VCaP (cell line): ENCODE measurements around the gene TMEM187.

Source experiments
- H3K27ac ChIP-seq: fragments of 450-650 bp; 2 replicates; pipeline ENCODE4 v1.5.1; 2017
- TF ChIP-seq, protein P1 (sequence below): fragments of 450-650 bp; conservative IDR thresholded peaks from 2 replicates; pipeline ENCODE4 v1.5.1; 2017; ENCODE audit warnings: mild to moderate bottlenecking, moderate library complexity

TMEM187 gene

DNA sequence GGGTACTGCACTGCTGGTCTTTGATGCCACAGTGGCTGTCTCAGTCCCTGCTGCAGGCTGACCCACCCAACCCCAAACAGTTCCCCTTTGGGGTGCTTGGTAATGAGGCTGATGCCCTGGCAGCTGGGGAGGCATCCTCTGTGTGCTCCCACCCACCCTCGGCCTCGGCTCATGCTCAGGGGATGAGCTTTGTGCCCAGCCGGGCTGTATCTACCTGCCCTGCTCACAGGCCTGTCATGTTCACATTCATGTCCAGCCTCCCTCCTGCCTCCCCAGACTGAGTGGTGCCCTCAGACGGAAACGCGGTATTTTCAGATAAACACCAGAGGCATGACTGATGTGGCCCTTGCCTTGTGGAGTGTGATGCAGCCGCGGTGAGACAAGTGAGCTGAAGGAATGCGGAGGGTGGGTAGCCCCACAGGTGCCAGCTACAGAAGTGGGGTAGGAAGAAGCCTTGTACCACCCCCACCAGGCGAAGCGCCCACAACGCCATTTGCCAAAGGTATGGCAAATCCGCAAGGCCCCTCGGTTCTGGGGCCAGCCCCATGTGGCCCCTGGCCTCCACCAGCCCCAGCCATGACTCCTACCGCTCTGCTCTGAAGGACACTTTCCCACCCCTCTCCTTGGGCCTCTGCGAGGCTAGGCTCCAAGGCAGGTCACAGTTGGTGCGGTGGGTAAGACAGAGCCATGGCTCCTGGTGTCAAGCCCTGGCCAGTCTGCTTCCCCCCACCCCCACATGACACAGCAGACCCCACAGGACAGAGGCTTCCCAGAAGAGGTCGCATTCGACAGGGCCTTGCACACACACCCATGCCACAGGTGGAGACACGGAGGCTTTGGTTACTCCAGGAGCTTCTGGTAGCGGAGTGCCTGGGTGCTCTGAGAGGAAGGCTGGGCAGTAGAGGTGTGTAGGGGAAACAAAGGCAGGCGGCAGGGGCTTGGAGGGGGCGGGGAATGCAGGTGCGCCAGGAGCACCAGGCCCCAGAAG, 26.3 kb upstream of the TMEM187 start:
- TF ChIP-seq, protein P1, sequence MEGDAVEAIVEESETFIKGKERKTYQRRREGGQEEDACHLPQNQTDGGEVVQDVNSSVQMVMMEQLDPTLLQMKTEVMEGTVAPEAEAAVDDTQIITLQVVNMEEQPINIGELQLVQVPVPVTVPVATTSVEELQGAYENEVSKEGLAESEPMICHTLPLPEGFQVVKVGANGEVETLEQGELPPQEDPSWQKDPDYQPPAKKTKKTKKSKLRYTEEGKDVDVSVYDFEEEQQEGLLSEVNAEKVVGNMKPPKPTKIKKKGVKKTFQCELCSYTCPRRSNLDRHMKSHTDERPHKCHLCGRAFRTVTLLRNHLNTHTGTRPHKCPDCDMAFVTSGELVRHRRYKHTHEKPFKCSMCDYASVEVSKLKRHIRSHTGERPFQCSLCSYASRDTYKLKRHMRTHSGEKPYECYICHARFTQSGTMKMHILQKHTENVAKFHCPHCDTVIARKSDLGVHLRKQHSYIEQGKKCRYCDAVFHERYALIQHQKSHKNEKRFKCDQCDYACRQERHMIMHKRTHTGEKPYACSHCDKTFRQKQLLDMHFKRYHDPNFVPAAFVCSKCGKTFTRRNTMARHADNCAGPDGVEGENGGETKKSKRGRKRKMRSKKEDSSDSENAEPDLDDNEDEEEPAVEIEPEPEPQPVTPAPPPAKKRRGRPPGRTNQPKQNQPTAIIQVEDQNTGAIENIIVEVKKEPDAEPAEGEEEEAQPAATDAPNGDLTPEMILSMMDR = no peak
- no peak overlapping the region for H3K27ac ChIP-seq

DNA sequence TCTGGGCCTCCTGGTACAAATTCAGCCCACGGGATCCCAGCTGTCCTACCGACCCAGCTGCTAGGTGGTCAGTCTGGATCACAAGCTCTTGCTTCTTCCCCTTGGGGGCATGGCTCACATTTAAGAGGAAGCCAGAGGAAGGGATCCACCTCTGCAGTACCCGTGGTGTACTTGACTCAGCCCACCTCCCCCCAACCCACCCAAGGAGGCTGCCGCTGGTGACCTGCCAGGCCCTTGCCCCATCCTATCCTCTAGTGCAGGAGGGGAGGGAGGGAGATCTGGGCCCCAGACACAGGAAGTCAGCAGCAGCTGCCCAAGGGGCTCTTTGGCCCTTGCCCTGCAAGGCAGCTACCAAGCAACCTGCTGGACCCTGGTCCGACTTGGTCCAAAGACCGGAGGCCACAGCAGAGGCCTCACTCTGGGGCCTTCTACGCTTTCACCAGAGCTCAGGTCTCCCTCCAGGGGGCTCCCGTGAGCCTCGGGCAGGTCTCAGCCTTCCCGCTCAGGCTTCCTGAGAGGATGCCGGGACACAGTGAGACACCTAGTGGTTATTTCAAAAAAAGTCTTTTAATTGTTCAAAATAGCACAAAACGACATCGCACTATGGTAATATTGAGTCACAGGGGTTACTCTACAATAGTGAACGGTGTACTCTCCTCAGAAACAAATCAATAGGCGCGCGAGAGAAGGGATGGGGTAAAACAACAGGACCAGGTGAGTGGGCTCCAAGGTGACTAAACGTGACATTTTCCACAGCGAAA, 25.4 kb upstream of the TMEM187 start:
- no peak overlapping the region for H3K27ac ChIP-seq
- TF ChIP-seq, protein P1 = peak; percentile 93

DNA sequence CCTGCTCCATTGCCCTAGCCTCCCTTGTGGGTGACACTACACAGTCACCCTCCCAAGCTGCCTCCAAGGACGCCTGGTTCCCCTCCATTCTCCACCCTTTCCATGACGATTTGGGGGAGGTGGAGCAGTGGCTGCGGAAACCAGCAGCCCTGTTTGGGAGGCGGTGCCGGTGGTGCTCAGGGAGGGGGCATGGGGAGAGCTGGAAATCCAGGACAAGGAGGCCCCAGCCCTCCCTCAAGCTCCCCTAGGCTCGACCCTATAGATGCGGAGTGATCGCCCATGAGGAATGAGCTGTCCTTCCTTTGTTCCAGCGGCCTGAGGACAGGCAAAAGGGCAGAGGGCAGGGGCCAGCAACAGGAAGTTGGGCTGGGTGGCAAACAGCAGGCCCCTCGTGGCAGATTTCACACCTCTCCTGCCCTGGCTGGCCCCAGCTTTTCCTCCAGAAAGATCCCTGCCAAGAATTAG, 24.5 kb upstream of the TMEM187 start:
- H3K27ac ChIP-seq = no peak overlapping the region
- TF ChIP-seq, protein P1 = no peak

DNA sequence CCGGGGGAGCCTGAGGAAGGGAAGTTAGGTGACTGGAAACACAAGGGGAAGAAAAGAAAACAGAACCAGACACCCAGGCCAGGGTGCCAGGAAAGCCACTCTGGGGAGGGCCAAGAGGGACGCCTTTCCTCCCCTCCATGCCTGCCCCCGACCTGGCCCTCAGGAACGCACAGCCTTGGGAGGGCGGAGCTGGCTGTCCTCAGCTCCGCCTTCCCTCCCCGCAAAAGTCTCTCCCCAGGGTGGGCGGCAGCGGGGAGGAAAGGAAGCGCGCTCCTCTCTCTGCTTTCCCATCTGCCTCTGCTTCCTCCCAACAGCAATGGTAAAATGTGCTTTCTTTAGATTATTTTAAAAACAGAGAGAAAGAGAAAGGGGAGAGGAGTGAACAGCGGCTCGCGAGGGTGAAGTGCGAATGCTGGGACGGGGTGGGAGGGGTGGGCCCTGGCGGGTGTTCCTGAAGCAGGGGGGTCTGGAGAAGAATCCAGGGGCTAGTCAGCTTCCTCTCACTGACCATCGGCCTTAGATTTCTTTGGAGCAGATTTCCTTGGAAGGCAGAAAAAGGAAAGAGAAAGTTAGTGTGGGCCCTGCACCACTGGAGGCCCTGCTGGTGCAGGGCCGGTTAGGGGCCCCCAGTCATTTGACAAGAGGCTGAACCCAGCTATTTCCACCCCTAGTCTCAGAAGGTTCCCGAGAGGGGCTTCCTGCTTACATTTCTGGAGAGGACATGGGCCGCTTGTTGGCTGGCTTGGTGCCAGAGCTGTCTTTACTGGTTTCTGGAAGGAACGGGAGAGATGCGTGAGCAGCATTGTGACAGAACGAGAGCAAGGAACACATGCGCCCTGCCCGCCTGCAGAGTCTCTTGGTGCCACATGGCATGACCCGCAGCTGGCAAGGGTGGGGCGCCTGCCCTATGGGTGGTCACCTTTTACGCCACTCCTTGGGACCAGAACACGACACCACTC, 23.4 kb upstream of the TMEM187 start:
- H3K27ac ChIP-seq = no peak overlapping the region
- TF ChIP-seq, protein P1 = no peak

DNA sequence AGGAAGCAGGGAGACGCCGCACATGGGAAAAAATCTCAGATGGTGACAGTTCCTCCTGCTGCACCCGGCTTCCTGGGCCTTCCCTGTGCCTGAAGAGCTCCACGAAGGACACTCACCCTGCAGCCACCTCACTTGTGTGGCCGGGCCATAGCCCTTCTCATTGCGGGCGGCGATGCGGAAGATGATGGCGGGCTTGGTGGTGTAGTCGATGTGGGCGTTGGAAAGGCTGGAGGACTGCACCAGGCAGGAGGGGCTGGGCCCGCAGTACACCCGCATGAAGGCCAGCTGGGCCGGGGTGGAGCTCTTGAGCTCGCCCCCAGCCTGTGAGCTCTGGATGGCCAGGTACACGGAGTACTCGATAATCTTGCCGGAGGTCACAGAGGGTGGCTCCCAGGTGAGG, 22.4 kb upstream of the TMEM187 start:
- no peak overlapping the region for H3K27ac ChIP-seq
- TF ChIP-seq, protein P1 = no peak

DNA sequence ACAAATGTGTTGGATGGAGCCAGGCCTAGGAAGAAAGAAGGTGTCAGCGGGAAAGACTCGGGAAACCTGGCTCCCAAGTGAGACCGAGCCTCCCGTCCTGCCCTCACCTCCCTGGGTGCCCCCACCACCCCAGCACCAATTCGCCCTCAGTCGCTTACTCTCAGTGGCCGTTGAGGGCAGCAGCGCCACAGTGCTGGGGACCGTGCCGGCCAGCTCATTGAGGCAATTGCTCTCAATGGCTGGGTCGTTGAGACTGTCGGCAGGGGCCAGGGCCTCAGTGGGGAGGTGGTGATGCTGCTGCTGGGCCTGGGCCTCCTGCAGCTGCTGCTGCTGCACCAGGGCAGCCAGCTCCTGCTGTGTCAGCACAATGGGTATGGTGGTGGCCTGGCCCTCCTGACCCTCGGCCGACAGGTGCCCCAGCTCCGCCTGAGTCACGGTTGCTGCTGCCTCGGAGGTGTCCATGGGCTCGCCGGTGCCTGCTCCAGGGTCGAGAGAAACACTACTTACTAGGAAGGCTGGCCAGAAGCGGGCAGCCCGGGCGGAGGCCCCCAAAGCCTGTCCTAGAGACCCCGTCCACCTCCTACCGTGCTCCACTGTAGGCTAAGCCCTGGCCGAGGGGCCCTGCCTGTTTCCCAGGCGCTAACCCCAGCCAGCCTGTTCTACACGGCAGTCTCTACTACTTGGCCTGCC, 20.7 kb upstream of the TMEM187 start:
- TF ChIP-seq, protein P1 = no peak
- no peak overlapping the region for H3K27ac ChIP-seq
